Measurements from ENCODE around the gene B4GALNT1. TPM values are rescaled to one million over a fixed set of nuclear protein-coding genes. Genes with fewer than 3 reads are reported as not detected.

Gene B4GALNT1
- polyA plus RNA-seq, 3 donors: not detected

DNA sequence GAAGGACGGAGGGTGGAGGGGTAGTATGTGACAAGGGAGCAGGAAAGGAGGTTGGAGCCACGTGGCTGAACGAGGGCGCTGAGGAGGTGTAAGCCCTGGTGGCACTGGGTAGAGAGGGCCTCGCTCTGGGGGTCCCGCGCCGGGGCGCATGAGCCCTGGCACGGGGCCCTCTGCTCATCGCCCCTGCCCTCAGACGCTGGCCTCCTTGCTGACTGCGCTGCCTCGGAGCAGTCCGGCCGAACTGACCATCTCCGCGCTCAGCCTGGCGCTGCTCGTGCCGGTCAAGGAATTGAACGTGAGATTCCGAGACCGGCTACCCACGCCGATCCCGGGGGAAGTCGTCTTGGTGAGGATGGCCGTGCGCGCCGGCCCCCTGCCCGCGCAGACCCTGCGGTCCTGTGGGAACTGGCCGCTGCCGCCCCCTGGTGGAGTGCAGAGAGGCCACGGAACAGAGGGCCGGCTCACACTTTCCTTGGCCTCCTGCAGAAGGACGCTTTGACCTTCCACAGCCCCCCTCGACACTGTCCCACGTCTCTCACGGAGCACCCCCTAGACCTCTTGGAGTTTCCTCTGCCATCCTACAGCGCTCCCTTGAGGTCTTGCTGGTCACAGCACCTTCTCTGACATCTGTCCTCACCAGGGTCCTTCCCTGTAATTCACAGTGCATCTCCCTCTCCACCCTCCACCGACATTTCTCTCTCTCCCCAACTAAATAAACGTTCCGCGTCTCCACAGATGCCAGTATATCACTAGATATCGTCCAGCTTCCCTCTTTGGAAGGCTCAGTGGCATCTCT, 11.3 kb downstream of the B4GALNT1 start:
- peak overlapping the region; percentile 21 for H3K9ac ChIP-seq (ENCODE audit: insufficient read depth, low read length, poor library complexity, severe bottlenecking)

More for the DNA sequence above, 11.3 kb downstream of the B4GALNT1 start:
- Histone ChIP-seq H3K27me3 (ENCODE audit: control insufficient read depth in 2 of 2, insufficient read depth in 2 of 2, low read length in 2 of 2) (peaks cover 54 to 97% of the 10 kb centered on the region in 2 donors), H3K79me2 (ENCODE audit: insufficient read depth, low read length) (no peaks in the 10 kb centered on the region), H3K36me3 (replicated peaks in 1 of 2; ENCODE audit: control insufficient read depth in 1 of 2, insufficient read depth in 2 of 2, low read length in 2 of 2) (no peaks in the 10 kb centered on the region), H3K4me1 (ENCODE audit: control insufficient read depth in 1 of 2, insufficient read depth in 2 of 2, low read length in 2 of 2) (peaks cover 18 to 23% of the 10 kb centered on the region in 2 donors), H3K4me3 (replicated peaks in 1 of 3; ENCODE audit: low read depth in 2 of 3, low read length in 3 of 3) (peak overlapping the region in 2 of 3 experiments; percentile 23 to 74), H2AFZ (ENCODE audit: insufficient read depth, low read depth, low read length, poor library complexity, severe bottlenecking) (peak overlapping the region; percentile 71), H3K9me3 (replicated peaks in 1 of 2; ENCODE audit: control insufficient read depth in 1 of 2, insufficient read depth in 1 of 2, low read length in 2 of 2) (peaks cover 5 to 31% of the 10 kb centered on the region in 2 donors), H3K27ac (ENCODE audit: low read depth in 1 of 2, low read length in 2 of 2) (no peak overlapping the region), H4K20me1 (ENCODE audit: insufficient read depth, low read length) (no peaks in the 10 kb centered on the region), H3K4me2 (replicated peaks; ENCODE audit: extremely low read depth, low read length, poor library complexity, severe bottlenecking) (peak overlapping the region; percentile 73)
- Mint-ChIP-seq H3K27me3 (ENCODE audit: low read depth in 3 of 3) (peaks cover 95 to 99% (median 97%) of the 10 kb centered on the region in 3 donors), H3K9me3 (peaks cover 0 to 30% (median 6%) of the 10 kb centered on the region in 7 donors), H3K36me3 (peaks cover 13 to 14% of the 10 kb centered on the region in 2 donors), H3K27ac (peak overlapping the region in 1 of 7 donors; percentile 82), H3K4me3 (peak overlapping the region; percentile 73 to 93), H3K4me1 (peaks cover 25% of the 10 kb centered on the region)
- intact Hi-C loops (cut with micrococcal nuclease): loop anchor here (1.0 to 10.0 kb wide), 3 partner anchors 37 to 147 kb away; partner anchors contain the start of gene ARHGAP9 (in 1 of the 2)
- 2% methylated on average over 49 of the region's 49 CpGs for WGBS (ENCODE audit: insufficient coverage)
- DNase-seq: peak; percentile 24 to 50 (median 36)
- peak; percentile 97 for TF ChIP-seq CTCF (IDR thresholded peaks at IDR 0.05)
